ENCODE measurements around the gene CCNC. TPM values are rescaled to one million over a fixed set of nuclear protein-coding genes. Genes with fewer than 3 reads are reported as not detected.

The CCNC gene, protein sequence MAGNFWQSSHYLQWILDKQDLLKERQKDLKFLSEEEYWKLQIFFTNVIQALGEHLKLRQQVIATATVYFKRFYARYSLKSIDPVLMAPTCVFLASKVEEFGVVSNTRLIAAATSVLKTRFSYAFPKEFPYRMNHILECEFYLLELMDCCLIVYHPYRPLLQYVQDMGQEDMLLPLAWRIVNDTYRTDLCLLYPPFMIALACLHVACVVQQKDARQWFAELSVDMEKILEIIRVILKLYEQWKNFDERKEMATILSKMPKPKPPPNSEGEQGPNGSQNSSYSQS
- 10 to 100 TPM; 56.3 to 70.5 TPM for total RNA-seq

DNA sequence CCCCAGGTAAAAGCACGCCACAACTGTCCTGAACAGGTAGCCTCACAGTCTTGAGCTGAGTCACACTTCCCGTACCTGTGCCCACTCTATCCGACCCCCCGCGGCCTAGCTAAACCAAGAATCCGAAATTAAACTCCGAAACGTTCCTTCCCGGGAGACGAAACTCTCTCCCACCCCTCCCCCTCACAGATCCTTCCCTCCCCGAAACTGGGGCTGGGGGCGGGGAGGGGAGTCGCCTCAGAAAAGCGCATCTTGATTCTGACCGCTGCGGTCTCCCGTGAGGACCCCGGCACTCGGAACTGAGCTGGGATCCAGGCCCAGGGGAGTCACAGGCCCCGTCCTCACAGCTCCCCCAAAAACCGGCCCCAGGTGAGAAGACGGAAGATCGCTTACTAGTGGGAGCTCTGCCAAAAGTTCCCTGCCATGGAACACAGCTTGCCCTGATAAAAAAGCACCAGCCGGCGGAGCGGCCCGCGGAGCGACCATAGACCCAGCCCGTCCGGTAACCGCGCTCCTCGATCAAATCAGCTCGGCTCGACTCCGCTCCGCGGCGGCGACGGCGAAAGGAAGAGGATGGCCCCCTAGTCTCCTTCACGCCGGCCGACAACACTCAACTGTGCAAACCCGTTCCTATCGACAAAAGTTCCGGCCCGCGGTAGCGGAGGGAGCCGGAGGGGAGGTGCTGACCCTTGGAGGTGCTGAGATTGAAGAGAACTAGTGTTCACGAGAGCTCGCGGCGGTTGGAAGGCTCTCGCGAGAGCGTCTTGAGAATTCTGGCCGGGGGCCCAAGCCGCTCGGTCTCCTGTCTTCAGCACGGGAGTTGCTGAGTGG lies at the start of gene CCNC:
Gene CCNC (minus strand): TSS at position 558 of the 831 bp plus-strand sequence. CDS start 133 bp downstream, at position 425.
- Histone ChIP-seq H3K4me3 (peak within 1 kb of the TSS; percentile 48 to 89), H3K9me3 (no peaks in the 10 kb centered on the region), H3K36me3 (replicated peaks in 1 of 2; ENCODE audit: insufficient read depth in 1 of 2, low read depth in 2 of 2) (no peaks in the 10 kb centered on the region), H3K27me3 (no peaks in the 10 kb centered on the region), H3K4me1 (peaks cover 25% of the 10 kb centered on the region), H3K27ac (peak within 1 kb of the TSS; percentile 79 to 95 (median 90))
- ATAC-seq: peak; percentile 99
- 1% methylated on average over 37 to 64 of the region's 64 CpGs for WGBS, 2 donors
- intact Hi-C loops (cut with DNase I): no loop called here
- TF ChIP-seq, protein P1, sequence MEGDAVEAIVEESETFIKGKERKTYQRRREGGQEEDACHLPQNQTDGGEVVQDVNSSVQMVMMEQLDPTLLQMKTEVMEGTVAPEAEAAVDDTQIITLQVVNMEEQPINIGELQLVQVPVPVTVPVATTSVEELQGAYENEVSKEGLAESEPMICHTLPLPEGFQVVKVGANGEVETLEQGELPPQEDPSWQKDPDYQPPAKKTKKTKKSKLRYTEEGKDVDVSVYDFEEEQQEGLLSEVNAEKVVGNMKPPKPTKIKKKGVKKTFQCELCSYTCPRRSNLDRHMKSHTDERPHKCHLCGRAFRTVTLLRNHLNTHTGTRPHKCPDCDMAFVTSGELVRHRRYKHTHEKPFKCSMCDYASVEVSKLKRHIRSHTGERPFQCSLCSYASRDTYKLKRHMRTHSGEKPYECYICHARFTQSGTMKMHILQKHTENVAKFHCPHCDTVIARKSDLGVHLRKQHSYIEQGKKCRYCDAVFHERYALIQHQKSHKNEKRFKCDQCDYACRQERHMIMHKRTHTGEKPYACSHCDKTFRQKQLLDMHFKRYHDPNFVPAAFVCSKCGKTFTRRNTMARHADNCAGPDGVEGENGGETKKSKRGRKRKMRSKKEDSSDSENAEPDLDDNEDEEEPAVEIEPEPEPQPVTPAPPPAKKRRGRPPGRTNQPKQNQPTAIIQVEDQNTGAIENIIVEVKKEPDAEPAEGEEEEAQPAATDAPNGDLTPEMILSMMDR (IDR thresholded peaks at IDR 0.05): no peak
- TF ChIP-seq POLR2A (IDR thresholded peaks at IDR 0.05): peak; percentile 80 to 97 (median 96)
- peak; percentile 94 to 96 (median 96) for DNase-seq

DNA sequence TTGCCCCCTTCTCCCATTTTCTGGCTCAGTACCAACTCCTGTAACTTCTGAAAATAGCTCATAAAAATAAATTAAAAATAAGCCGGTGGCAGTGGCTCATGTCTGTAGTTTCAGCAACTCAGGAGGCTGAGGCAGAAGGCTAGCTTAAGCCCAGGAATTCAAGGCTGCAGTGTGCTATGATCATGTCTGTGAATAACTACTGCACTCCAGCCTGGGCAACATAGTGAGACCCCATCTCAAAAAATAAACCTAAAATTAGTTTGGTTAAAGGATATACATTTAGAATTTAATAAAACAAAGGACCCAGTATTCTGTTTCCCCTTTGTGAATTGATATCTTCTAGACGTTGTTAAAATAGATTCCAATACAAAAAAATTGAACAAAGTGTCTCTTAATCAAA lies 48.7 kb upstream of the CCNC start:
- ATAC-seq (no peak), DNase-seq (no peak)
- no peak overlapping the region for H3K27ac ChIP-seq
- TF ChIP-seq, protein P1 (IDR thresholded peaks at IDR 0.05): no peak
- no peak for TF ChIP-seq POLR2A (IDR thresholded peaks at IDR 0.05)
- WGBS, 2 donors: 44 to 48% methylated on average over 2 of the region's 2 CpGs
- intact Hi-C loops (cut with DNase I): no loop called here
- H3K4me3 ChIP-seq: no peak overlapping the region
- H3K36me3 ChIP-seq (replicated peaks in 1 of 2; ENCODE audit: insufficient read depth in 1 of 2, low read depth in 2 of 2): no peaks in the 10 kb centered on the region
- no peaks in the 10 kb centered on the region for H3K9me3 ChIP-seq
- peaks cover 31% of the 10 kb centered on the region for H3K4me1 ChIP-seq
- H3K27me3 ChIP-seq: peaks cover 0 to 72% of the 10 kb centered on the region in 2 donors

DNA sequence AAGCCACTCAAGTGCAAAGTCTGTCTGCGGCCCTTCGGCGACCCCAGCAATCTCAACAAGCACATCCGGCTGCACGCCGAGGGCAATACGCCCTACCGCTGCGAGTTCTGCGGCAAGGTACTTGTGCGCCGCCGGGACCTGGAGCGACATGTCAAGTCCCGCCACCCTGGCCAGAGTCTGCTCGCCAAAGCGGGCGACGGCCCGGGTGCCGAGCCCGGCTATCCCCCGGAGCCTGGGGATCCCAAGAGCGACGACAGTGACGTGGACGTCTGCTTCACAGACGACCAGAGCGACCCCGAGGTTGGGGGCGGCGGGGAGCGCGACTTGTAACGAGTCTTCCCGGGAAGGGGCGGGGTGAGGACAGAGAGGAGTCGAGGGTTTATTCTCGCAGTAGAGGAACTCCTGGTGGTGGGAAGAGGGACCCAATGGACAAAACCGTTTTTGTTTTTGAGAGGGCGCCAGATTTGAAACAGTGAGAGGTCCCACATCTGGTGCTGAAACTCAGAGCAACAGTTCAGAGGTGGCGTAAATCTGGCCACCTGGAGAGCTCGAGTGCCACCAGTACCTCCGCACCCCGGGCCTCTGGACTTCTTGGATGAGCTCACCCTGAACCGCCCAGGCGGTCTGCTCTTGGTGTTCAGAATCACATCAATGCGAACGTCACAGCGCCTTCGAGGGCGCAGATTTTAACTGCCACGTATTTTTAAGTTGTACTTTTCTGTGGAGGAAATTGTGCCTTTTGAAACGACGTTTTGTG lies 46.1 kb upstream of the CCNC start:
- H3K9me3 ChIP-seq: no peaks in the 10 kb centered on the region
- peak overlapping the region in 1 of 2 donors; percentile 8 for H3K4me3 ChIP-seq
- WGBS, 2 donors: 5 to 8% methylated on average over 34 to 55 of the region's 55 CpGs
- intact Hi-C loops (cut with DNase I): no loop called here
- no peak for TF ChIP-seq POLR2A (IDR thresholded peaks at IDR 0.05)
- TF ChIP-seq, protein P1 (IDR thresholded peaks at IDR 0.05): no peak
- ATAC-seq (peak; percentile 15), DNase-seq (peak in 1 of 4 donors; percentile 18)
- no peak overlapping the region for H3K27ac ChIP-seq
- H3K4me1 ChIP-seq: peaks cover 31% of the 10 kb centered on the region
- H3K27me3 ChIP-seq: peaks cover 0 to 67% of the 10 kb centered on the region in 2 donors
- no peaks in the 10 kb centered on the region for H3K36me3 ChIP-seq (replicated peaks in 1 of 2; ENCODE audit: insufficient read depth in 1 of 2, low read depth in 2 of 2)

DNA sequence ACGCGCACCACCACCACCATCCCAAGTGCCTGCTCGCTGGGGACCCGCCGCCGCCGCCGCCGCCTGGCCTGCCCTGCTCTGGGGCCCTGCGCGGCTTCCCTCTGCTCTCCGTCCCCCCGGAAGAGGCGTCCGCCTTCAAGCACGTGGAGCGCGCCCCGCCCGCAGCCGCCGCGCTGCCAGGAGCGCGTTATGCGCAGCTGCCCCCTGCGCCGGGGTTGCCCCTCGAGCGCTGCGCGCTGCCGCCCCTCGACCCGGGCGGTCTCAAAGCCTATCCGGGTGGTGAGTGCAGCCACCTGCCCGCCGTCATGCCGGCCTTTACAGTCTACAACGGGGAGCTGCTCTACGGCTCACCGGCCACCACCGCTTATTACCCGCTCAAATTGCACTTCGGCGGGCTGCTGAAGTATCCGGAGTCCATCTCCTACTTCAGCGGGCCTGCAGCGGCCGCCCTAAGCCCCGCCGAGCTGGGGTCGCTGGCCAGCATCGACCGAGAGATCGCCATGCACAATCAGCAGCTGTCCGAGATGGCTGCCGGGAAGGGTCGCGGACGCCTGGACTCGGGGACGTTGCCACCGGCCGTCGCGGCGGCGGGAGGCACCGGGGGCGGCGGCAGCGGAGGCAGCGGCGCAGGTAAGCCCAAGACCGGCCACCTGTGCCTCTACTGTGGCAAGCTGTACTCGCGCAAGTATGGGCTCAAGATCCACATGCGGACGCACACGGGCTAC lies 45.4 kb upstream of the CCNC start:
- ATAC-seq: peak; percentile 58
- Histone ChIP-seq H3K4me3 (peak overlapping the region in 1 of 2 donors; percentile 8), H3K36me3 (replicated peaks in 1 of 2; ENCODE audit: insufficient read depth in 1 of 2, low read depth in 2 of 2) (no peaks in the 10 kb centered on the region), H3K27me3 (peaks cover 2 to 69% of the 10 kb centered on the region in 2 donors), H3K4me1 (peaks cover 26% of the 10 kb centered on the region), H3K9me3 (no peaks in the 10 kb centered on the region), H3K27ac (no peak overlapping the region)
- no peak for DNase-seq
- intact Hi-C loops (cut with DNase I): no loop called here
- TF ChIP-seq, protein P1 (IDR thresholded peaks at IDR 0.05): no peak
- TF ChIP-seq POLR2A (IDR thresholded peaks at IDR 0.05): no peak
- 2% methylated on average over 80 of the region's 82 CpGs; no CpG with 5 or more reads in 1 of the 2 donors for WGBS, 2 donors
